Neural progenitor cell (in vitro differentiated cells): ENCODE measurements around the gene KRT3. TPM values are rescaled to one million over a fixed set of nuclear protein-coding genes. Genes with fewer than 3 reads are reported as not detected.

Source experiments
- DNase-seq: peaks from one replicate; pipeline ENCODE4 v3.0.0-alpha.2; 2016; ENCODE audit warnings: low spot score
- H2AFZ ChIP-seq: fragments of 200-600 bp; sonication (generic); replicated peaks from 2 replicates; pipeline ENCODE4 v1.6.1; 2016; ENCODE audit warnings: antibody characterized with exemption
- H3F3A ChIP-seq: fragments of 200-600 bp; sonication (generic); 2 replicates; pipeline ENCODE4 v1.6.1; 2016; ENCODE audit warnings: antibody characterized with exemption, low read depth
- H3K27ac ChIP-seq: fragments of 200-600 bp; sonication (generic); 2 replicates; pipeline ENCODE4 v1.5.1; 2016; ENCODE audit warnings: mild to moderate bottlenecking
- H3K27me3 ChIP-seq: fragments of 200-600 bp; sonication (generic); 2 replicates; pipeline ENCODE4 v1.6.1; 2016; ENCODE audit warnings: mild to moderate bottlenecking, moderate library complexity
- H3K36me3 ChIP-seq: fragments of 200-600 bp; sonication (generic); 2 replicates; pipeline ENCODE4 v1.5.1; 2016
- H3K4me1 ChIP-seq: fragments of 200-600 bp; sonication (generic); 2 replicates; pipeline ENCODE4 v1.6.1; 2016; ENCODE audit warnings: mixed run types
- H3K4me2 ChIP-seq: fragments of 200-600 bp; sonication (generic); 2 replicates; pipeline ENCODE4 v1.6.1; 2016
- H3K4me3 ChIP-seq: fragments of 200-600 bp; sonication (generic); 2 replicates; pipeline ENCODE4 v1.5.1; 2016
- H3K79me2 ChIP-seq: fragments of 200-600 bp; sonication (generic); 2 replicates; pipeline ENCODE4 v1.6.1; 2016; ENCODE audit warnings: low read depth
- H3K9ac ChIP-seq: fragments of 200-600 bp; sonication (generic); 2 replicates; pipeline ENCODE4 v1.6.1; 2016
- H3K9me3 ChIP-seq: fragments of 200-600 bp; sonication (generic); 2 replicates; pipeline ENCODE4 v1.5.1; 2016; ENCODE audit warnings: low read depth
- H4K20me1 ChIP-seq: fragments of 200-600 bp; sonication (generic); 2 replicates; pipeline ENCODE4 v1.6.1; 2016; ENCODE audit warnings: low read depth
- H3K27ac Mint-ChIP-seq: 3 replicates; pipeline ENCODE4 v1.8.0; 2021; ENCODE audit warnings: mixed read lengths
- H3K27me3 Mint-ChIP-seq: 2 replicates; pipeline ENCODE4 v1.8.0; 2022; ENCODE audit warnings: low read depth, mild to moderate bottlenecking, inconsistent platforms, moderate library complexity, mixed read lengths; ENCODE audit not compliant: insufficient read depth
- H3K36me3 Mint-ChIP-seq: 3 replicates; pipeline ENCODE4 v1.8.0; 2021; ENCODE audit warnings: mixed read lengths
- H3K4me1 Mint-ChIP-seq: 3 replicates; pipeline ENCODE4 v1.8.0; 2021; ENCODE audit warnings: mixed read lengths
- H3K4me3 Mint-ChIP-seq: 3 replicates; pipeline ENCODE4 v1.8.0; 2021; ENCODE audit warnings: mild to moderate bottlenecking, moderate library complexity, mixed read lengths
- H3K9me3 Mint-ChIP-seq: 3 replicates; pipeline ENCODE4 v1.8.0; 2020; ENCODE audit warnings: mixed read lengths
- EZH2 ChIP-seq: fragments of 200-600 bp; sonication (generic); IDR thresholded peaks from 2 replicates; pipeline ENCODE4 v1.6.1; 2017; ENCODE audit warnings: antibody characterized with exemption, mild to moderate bottlenecking, moderate library complexity
- EZH2phosphoT487 ChIP-seq: fragments of 200-600 bp; sonication (generic); IDR thresholded peaks from 2 replicates; pipeline ENCODE4 v1.6.1; 2017; ENCODE audit warnings: antibody characterized with exemption
- total RNA-seq: library from RNA; depleted of rRNA; stranded (reverse); fragments of >200 nt; gene quantifications from 2 replicates; pipeline ENCODE4 v1.2.3, GENCODE V29; 2015; ENCODE audit warnings: low replicate concordance
- TF ChIP-seq, protein P1 (sequence below): fragments of 200-600 bp; sonication (generic); IDR thresholded peaks from 2 replicates; pipeline ENCODE4 v1.5.1; 2017; ENCODE audit warnings: antibody characterized with exemption, mild to moderate bottlenecking

Gene KRT3
- total RNA-seq, 1 donor from 2014 or later: not detected

DNA sequence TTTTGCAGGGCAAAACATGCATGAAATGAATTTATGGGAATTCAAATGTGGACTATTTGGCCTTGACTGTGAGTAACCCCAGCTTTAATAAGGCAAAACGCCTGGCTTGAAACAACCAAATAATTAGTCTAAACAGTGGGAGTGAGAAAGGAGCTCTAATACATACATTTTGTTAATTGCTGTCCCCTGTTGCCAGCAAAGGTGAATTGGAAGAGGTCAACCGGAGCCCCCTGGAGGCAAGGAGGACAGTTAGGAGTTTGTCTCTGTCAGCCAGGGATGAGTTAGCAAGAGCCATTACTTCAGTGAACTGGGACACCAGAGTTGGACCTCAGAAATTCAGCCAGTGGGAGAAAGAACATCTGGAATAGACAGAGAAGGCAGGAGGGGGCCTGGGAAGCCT, 36.2 kb downstream of the KRT3 start:
- Mint-ChIP-seq H3K36me3 (no peaks in the 10 kb centered on the region), H3K4me1 (no peaks in the 10 kb centered on the region), H3K27ac (no peak overlapping the region), H3K9me3 (peaks cover 9% of the 10 kb centered on the region), H3K27me3 (peaks cover 3% of the 10 kb centered on the region), H3K4me3 (no peak overlapping the region)
- Histone ChIP-seq H3K27ac (no peak overlapping the region), H4K20me1 (no peaks in the 10 kb centered on the region), H3K4me1 (no peaks in the 10 kb centered on the region), H3F3A (no peaks in the 10 kb centered on the region), H3K27me3 (peaks cover 35% of the 10 kb centered on the region), H3K9me3 (no peaks in the 10 kb centered on the region), H3K4me3 (no peak overlapping the region), H3K4me2 (no peak overlapping the region), H3K79me2 (no peaks in the 10 kb centered on the region), H3K9ac (no peak overlapping the region), H3K36me3 (no peaks in the 10 kb centered on the region), H2AFZ (no peak overlapping the region)
- no peak for TF ChIP-seq EZH2
- TF ChIP-seq EZH2phosphoT487: no peak
- TF ChIP-seq, protein P1, sequence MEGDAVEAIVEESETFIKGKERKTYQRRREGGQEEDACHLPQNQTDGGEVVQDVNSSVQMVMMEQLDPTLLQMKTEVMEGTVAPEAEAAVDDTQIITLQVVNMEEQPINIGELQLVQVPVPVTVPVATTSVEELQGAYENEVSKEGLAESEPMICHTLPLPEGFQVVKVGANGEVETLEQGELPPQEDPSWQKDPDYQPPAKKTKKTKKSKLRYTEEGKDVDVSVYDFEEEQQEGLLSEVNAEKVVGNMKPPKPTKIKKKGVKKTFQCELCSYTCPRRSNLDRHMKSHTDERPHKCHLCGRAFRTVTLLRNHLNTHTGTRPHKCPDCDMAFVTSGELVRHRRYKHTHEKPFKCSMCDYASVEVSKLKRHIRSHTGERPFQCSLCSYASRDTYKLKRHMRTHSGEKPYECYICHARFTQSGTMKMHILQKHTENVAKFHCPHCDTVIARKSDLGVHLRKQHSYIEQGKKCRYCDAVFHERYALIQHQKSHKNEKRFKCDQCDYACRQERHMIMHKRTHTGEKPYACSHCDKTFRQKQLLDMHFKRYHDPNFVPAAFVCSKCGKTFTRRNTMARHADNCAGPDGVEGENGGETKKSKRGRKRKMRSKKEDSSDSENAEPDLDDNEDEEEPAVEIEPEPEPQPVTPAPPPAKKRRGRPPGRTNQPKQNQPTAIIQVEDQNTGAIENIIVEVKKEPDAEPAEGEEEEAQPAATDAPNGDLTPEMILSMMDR: no peak
- no peak for DNase-seq

GRCh38 chr12:52759218-52759617, 36.7 kb downstream of the KRT3 start:
- Histone ChIP-seq H3K4me2 (no peak overlapping the region), H3K9me3 (no peaks in the 10 kb centered on the region), H3K9ac (no peak overlapping the region), H3K79me2 (no peaks in the 10 kb centered on the region), H3K36me3 (no peaks in the 10 kb centered on the region), H4K20me1 (no peaks in the 10 kb centered on the region), H3K27me3 (peaks cover 30% of the 10 kb centered on the region), H2AFZ (no peak overlapping the region), H3K4me3 (no peak overlapping the region), H3K27ac (no peak overlapping the region), H3K4me1 (no peaks in the 10 kb centered on the region), H3F3A (no peaks in the 10 kb centered on the region)
- Mint-ChIP-seq H3K27me3 (peaks cover 3% of the 10 kb centered on the region), H3K9me3 (peaks cover 9% of the 10 kb centered on the region), H3K4me3 (no peak overlapping the region), H3K36me3 (no peaks in the 10 kb centered on the region), H3K27ac (no peak overlapping the region), H3K4me1 (no peaks in the 10 kb centered on the region)
- TF ChIP-seq, protein P1: no peak
- no peak for TF ChIP-seq EZH2
- DNase-seq: no peak

- Histone ChIP-seq H2AFZ (no peak overlapping the region), H3K27ac (no peak overlapping the region), H4K20me1 (no peaks in the 10 kb centered on the region), H3K4me3 (no peak overlapping the region), H3K36me3 (no peaks in the 10 kb centered on the region), H3K9me3 (no peaks in the 10 kb centered on the region), H3K27me3 (peaks cover 25% of the 10 kb centered on the region), H3K4me1 (no peaks in the 10 kb centered on the region), H3K9ac (no peak overlapping the region), H3F3A (no peaks in the 10 kb centered on the region), H3K79me2 (no peaks in the 10 kb centered on the region), H3K4me2 (no peak overlapping the region)
- DNase-seq: no peak
- Mint-ChIP-seq H3K27ac (no peak overlapping the region), H3K36me3 (no peaks in the 10 kb centered on the region), H3K9me3 (peaks cover 9% of the 10 kb centered on the region), H3K4me3 (no peak overlapping the region), H3K27me3 (peaks cover 3% of the 10 kb centered on the region), H3K4me1 (no peaks in the 10 kb centered on the region)
- TF ChIP-seq EZH2 (no peak), EZH2phosphoT487 (no peak)
- TF ChIP-seq, protein P1: no peak
These were observed 38.3 kb downstream of the KRT3 start for GRCh38 chr12:52757449-52758176.
